Measurements from ENCODE around the gene FUT1. TPM values are rescaled to one million over a fixed set of nuclear protein-coding genes. Genes with fewer than 3 reads are reported as not detected.

The FUT1 gene
- polyA plus RNA-seq, 1 donor (not counting 4 experiments of a cell fraction or from before 2014, with no cell fraction given), result 3.7 TPM

DNA sequence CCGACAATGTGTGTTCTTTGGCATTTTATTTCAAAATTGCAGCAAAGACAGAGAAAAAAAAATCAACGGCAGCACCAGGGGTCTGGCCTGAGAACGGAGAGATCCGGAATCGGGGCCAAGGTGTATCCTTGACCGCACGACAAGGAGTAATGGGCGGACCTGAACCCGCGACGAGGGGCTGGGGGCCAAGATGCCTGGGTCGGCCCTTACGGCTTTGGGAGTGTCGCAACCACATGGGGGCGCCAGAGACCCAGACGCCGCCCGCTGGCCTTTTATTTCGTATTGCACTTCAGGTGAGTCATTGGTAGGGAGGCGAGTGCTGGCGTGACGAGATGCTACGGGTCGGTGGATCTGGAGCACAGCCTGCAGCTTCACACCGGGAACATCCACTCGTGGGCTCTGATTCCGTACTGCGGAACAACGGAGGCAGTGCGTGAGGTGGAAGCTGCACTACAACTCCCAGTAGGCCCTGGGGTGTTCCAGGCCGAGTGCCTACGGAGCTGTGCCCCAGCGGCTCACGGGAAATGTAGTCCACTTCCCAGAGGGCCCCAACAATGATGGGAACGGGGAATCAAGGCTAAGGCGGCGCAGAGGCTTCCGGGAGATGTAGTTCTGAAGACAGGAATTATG is 42.7 kb upstream of the FUT1 start:
- H3K9me3 ChIP-seq (ENCODE audit: control insufficient read depth, low read depth, low read length), result no peaks in the 10 kb centered on the region
- no peaks in the 10 kb centered on the region for H4K20me1 ChIP-seq (ENCODE audit: control insufficient read depth, extremely low read depth, insufficient read depth, low read length)
- dilution Hi-C loops (cut with MboI; ENCODE audit: extremely low pct_ligation_motif_present, low sequenced_read_pairs), result loop anchor here (5.0 kb wide), 1 partner anchor 57 kb away; no protein-coding TSS in a partner anchor
- peak overlapping the region; percentile 96 for H3K4me2 ChIP-seq (ENCODE audit: control insufficient read depth, extremely low read depth, insufficient read depth, low read depth, low read length)
- H3K27ac ChIP-seq (ENCODE audit: control insufficient read depth, insufficient read depth, low read length), result peak overlapping the region; percentile 76
- no peaks in the 10 kb centered on the region for H3K9me1 ChIP-seq (ENCODE audit: control insufficient read depth, extremely low read depth, insufficient read depth, low read length)
- peak overlapping the region; percentile 95 for H2AFZ ChIP-seq (ENCODE audit: control insufficient read depth, low read length)
- H3K4me3 ChIP-seq (ENCODE audit: control insufficient read depth in 2 of 3, extremely low read depth in 1 of 3, insufficient read depth in 2 of 3, low read depth in 1 of 3, low read length in 3 of 3), result peak overlapping the region; percentile 24 to 65 (median 54)
- no peaks in the 10 kb centered on the region for H3K27me3 ChIP-seq (ENCODE audit: control insufficient read depth, extremely low read depth, insufficient read depth, low read length)
- H3K4me1 ChIP-seq (ENCODE audit: control insufficient read depth, extremely low read depth, insufficient read depth, low read length), result peaks cover 15% of the 10 kb centered on the region
- DNase-seq (ENCODE audit: low read depth, low spot score) (peak; percentile 56), FAIRE-seq (peak; percentile 96)
- no peak for TF ChIP-seq EZH2 (IDR thresholded peaks at IDR 0.05; ENCODE audit: low read length)
- TF ChIP-seq, protein P1, sequence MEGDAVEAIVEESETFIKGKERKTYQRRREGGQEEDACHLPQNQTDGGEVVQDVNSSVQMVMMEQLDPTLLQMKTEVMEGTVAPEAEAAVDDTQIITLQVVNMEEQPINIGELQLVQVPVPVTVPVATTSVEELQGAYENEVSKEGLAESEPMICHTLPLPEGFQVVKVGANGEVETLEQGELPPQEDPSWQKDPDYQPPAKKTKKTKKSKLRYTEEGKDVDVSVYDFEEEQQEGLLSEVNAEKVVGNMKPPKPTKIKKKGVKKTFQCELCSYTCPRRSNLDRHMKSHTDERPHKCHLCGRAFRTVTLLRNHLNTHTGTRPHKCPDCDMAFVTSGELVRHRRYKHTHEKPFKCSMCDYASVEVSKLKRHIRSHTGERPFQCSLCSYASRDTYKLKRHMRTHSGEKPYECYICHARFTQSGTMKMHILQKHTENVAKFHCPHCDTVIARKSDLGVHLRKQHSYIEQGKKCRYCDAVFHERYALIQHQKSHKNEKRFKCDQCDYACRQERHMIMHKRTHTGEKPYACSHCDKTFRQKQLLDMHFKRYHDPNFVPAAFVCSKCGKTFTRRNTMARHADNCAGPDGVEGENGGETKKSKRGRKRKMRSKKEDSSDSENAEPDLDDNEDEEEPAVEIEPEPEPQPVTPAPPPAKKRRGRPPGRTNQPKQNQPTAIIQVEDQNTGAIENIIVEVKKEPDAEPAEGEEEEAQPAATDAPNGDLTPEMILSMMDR (optimal IDR thresholded peaks at IDR 0.05 in 1 of 3, IDR thresholded peaks at IDR 0.05 in 1 of 3, conservative IDR thresholded peaks at IDR 0.05 in 1 of 3; ENCODE audit: extremely low read depth in 1 of 3, insufficient read depth in 2 of 3, low read length in 3 of 3), result peak; percentile 78 to 98 (median 94)
- H3K36me3 ChIP-seq (ENCODE audit: control insufficient read depth in 2 of 2, extremely low read depth in 1 of 2, insufficient read depth in 2 of 2, low read length in 2 of 2), result no peaks in the 10 kb centered on the region
- H3K9ac ChIP-seq (ENCODE audit: control insufficient read depth, extremely low read depth, insufficient read depth, low read length), result peak overlapping the region; percentile 78
- no peaks in the 10 kb centered on the region for H3K79me2 ChIP-seq (ENCODE audit: control insufficient read depth, insufficient read depth, low read length)

DNA sequence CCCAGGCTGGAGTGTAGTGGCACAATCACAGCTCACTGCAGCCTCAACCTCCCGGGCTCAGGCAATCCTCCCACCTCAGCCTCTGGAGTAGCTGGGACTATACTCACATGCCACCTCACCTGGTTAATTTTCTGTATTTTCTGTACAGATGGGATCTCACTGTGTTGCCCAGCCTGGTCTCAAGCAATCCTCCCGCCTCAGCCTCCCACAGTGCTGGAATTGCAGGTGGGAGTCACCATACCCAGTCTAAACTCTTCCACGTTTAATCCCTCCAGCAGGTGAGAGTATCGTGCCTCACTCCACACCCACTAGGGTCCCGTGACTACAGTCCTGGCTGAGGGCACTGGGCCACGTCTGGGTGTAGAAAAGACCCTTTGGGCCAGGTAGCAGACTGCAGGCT is 41.9 kb upstream of the FUT1 start:
- no peaks in the 10 kb centered on the region for H4K20me1 ChIP-seq (ENCODE audit: control insufficient read depth, extremely low read depth, insufficient read depth, low read length)
- no peaks in the 10 kb centered on the region for H3K27me3 ChIP-seq (ENCODE audit: control insufficient read depth, extremely low read depth, insufficient read depth, low read length)
- H3K4me1 ChIP-seq (ENCODE audit: control insufficient read depth, extremely low read depth, insufficient read depth, low read length), result peaks cover 11% of the 10 kb centered on the region
- H3K9me3 ChIP-seq (ENCODE audit: control insufficient read depth, low read depth, low read length), result no peaks in the 10 kb centered on the region
- no peak overlapping the region for H3K4me2 ChIP-seq (ENCODE audit: control insufficient read depth, extremely low read depth, insufficient read depth, low read depth, low read length)
- DNase-seq (ENCODE audit: low read depth, low spot score) (no peak), FAIRE-seq (no peak)
- H3K9ac ChIP-seq (ENCODE audit: control insufficient read depth, extremely low read depth, insufficient read depth, low read length), result no peak overlapping the region
- dilution Hi-C loops (cut with MboI; ENCODE audit: extremely low pct_ligation_motif_present, low sequenced_read_pairs), result no loop called here
- H3K79me2 ChIP-seq (ENCODE audit: control insufficient read depth, insufficient read depth, low read length), result no peaks in the 10 kb centered on the region
- no peak overlapping the region for H2AFZ ChIP-seq (ENCODE audit: control insufficient read depth, low read length)
- H3K9me1 ChIP-seq (ENCODE audit: control insufficient read depth, extremely low read depth, insufficient read depth, low read length), result no peaks in the 10 kb centered on the region
- TF ChIP-seq, protein P1 (optimal IDR thresholded peaks at IDR 0.05 in 1 of 3, IDR thresholded peaks at IDR 0.05 in 1 of 3, conservative IDR thresholded peaks at IDR 0.05 in 1 of 3; ENCODE audit: extremely low read depth in 1 of 3, insufficient read depth in 2 of 3, low read length in 3 of 3), result no peak
- no peak for TF ChIP-seq EZH2 (IDR thresholded peaks at IDR 0.05; ENCODE audit: low read length)
- no peaks in the 10 kb centered on the region for H3K36me3 ChIP-seq (ENCODE audit: control insufficient read depth in 2 of 2, extremely low read depth in 1 of 2, insufficient read depth in 2 of 2, low read length in 2 of 2)
- no peak overlapping the region for H3K4me3 ChIP-seq (ENCODE audit: control insufficient read depth in 2 of 3, extremely low read depth in 1 of 3, insufficient read depth in 2 of 3, low read depth in 1 of 3, low read length in 3 of 3)
- H3K27ac ChIP-seq (ENCODE audit: control insufficient read depth, insufficient read depth, low read length), result no peak overlapping the region
